Activated CD4-positive, alpha-beta T cell treated with anti-CD3 and anti-CD28 coated beads, Interleukin-2, amount 10 ng/mL, durations not matched to agents 24 days and 14 days (primary cell): ENCODE measurements around the gene CREBL2. TPM values are rescaled to one million over a fixed set of nuclear protein-coding genes. Genes with fewer than 3 reads are reported as not detected.

Source experiments
- DNase-seq: peaks from one replicate; pipeline ENCODE4 v3.0.0; 2022
- H3K27ac Mint-ChIP-seq: one replicate; pipeline ENCODE4 v1.8.0; 2022; ENCODE audit warnings: mild to moderate bottlenecking, mixed read lengths
- H3K27me3 Mint-ChIP-seq: one replicate; pipeline ENCODE4 v1.8.0; 2022; ENCODE audit warnings: mixed read lengths
- H3K36me3 Mint-ChIP-seq: one replicate; pipeline ENCODE4 v1.8.0; 2022; ENCODE audit warnings: low read depth, mild to moderate bottlenecking, mixed read lengths
- H3K4me1 Mint-ChIP-seq: one replicate; pipeline ENCODE4 v1.8.0; 2021; ENCODE audit warnings: mixed read lengths
- H3K4me3 Mint-ChIP-seq: one replicate; pipeline ENCODE4 v1.8.0; 2022; ENCODE audit warnings: mild to moderate bottlenecking, moderate library complexity, mixed read lengths
- H3K9me3 Mint-ChIP-seq: one replicate; pipeline ENCODE4 v1.8.0; 2021; ENCODE audit warnings: mixed read lengths
- intact Hi-C: fragments of 100-400 bp; cut with micrococcal nuclease; formaldehyde crosslinking; loops from one replicate; pipeline ENCODE4 v1.15.1; 2023
- total RNA-seq: library from RNA; stranded (reverse); gene quantifications from 2 replicates; pipeline ENCODE4 v1.2.3, GENCODE V29; 2022

Gene CREBL2
- total RNA-seq, 1 donor from 2014 or later, result 17.3 TPM

DNA sequence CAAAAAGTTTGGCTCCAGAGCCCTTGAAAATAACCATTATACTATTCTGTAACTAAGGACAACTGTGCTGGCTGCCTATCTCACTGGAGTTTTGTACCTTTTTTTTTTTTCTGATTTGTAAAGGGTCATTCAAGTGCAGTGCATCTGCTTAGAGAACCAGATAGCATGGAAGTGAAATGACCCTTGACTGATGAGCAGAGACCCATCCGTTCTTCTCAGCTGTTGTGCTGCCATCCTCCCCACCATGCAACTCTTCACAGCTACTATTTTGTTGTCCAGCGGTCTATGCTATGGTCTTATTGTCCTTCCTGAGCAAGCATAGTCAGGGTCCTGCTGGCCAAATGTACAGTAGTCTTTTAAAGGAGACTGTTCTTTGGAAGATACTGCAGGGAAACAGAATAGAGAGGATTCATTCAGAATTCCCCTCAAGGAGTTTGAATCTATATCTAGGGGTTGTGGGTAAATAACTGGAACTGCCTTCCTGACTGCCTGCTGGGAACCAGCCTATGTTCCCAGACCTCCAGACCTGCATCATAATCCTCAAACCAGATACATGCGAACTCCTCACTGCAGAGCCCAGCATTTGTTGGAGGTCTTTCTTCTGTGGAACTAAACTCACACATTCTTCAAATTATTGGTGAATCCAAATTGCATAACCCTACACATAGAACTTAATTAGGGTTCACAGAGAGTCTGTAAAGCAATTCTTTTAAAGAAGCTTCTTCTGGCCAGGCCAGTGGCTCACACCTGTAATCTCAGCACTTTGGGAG, 43.2 kb downstream of the CREBL2 start:
- intact Hi-C loops, result loop anchor here (5.0 kb wide), 1 partner anchor 42 kb away; the partner anchor contains the start of gene GPR19
- H3K27me3 Mint-ChIP-seq, result no peaks in the 10 kb centered on the region
- H3K27ac Mint-ChIP-seq, result no peak overlapping the region
- peaks cover 9% of the 10 kb centered on the region for H3K4me1 Mint-ChIP-seq
- H3K36me3 Mint-ChIP-seq, result peaks cover 12% of the 10 kb centered on the region
- H3K9me3 Mint-ChIP-seq, result peaks cover 4% of the 10 kb centered on the region
- DNase-seq, result no peak
- H3K4me3 Mint-ChIP-seq, result no peak overlapping the region

- Mint-ChIP-seq H3K9me3 (no peaks in the 10 kb centered on the region), H3K4me3 (no peak overlapping the region)
Observed at GRCh38 chr12:12660201-12660600, 48.5 kb downstream of the CREBL2 start.

GRCh38 chr12:12661086-12661856, 49.6 kb downstream of the CREBL2 start:
- Mint-ChIP-seq H3K27ac (no peak overlapping the region), H3K27me3 (no peaks in the 10 kb centered on the region), H3K36me3 (peaks cover 4% of the 10 kb centered on the region), H3K4me1 (no peaks in the 10 kb centered on the region), H3K9me3 (no peaks in the 10 kb centered on the region), H3K4me3 (no peak overlapping the region)
- no peak for DNase-seq
- intact Hi-C loops, result no loop called here

More at GRCh38 chr12:12660201-12660600, 48.5 kb downstream of the CREBL2 start:
- H3K36me3 Mint-ChIP-seq, result peaks cover 4% of the 10 kb centered on the region
- intact Hi-C loops, result no loop called here
- H3K4me1 Mint-ChIP-seq, result peaks cover 7% of the 10 kb centered on the region
- no peaks in the 10 kb centered on the region for H3K27me3 Mint-ChIP-seq
- no peak for DNase-seq
- no peak overlapping the region for H3K27ac Mint-ChIP-seq

GRCh38 chr12:12663644-12664294, 52.1 kb downstream of the CREBL2 start:
- intact Hi-C loops, result no loop called here
- no peaks in the 10 kb centered on the region for H3K27me3 Mint-ChIP-seq
- H3K4me1 Mint-ChIP-seq, result no peaks in the 10 kb centered on the region
- DNase-seq, result no peak
- H3K36me3 Mint-ChIP-seq, result peaks cover 4% of the 10 kb centered on the region
- H3K27ac Mint-ChIP-seq, result no peak overlapping the region
- no peaks in the 10 kb centered on the region for H3K9me3 Mint-ChIP-seq
- no peak overlapping the region for H3K4me3 Mint-ChIP-seq

DNA sequence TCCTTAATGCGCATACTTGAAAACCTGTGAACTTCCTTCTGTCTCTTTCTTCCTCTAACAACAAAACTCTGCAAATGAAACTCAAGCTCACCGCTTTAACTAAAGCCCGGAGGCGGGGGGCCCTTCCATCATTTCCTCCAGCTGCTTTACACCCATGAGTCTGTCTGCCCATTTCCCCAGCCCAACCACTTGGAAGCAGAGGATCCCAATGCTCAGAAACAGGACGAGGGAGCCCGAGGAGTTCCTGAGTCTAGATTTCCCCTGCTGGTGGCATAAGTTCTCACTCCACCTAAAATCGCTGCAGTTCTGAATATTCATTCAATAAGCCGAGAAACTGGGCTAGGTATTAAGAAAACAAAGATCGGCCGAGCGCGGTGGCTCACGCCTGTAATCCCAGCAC, 53.5 kb downstream of the CREBL2 start:
- Mint-ChIP-seq H3K27ac (no peak overlapping the region), H3K4me1 (peaks cover 2% of the 10 kb centered on the region), H3K36me3 (peaks cover 7% of the 10 kb centered on the region), H3K27me3 (no peaks in the 10 kb centered on the region), H3K4me3 (no peak overlapping the region), H3K9me3 (no peaks in the 10 kb centered on the region)
- intact Hi-C loops, result no loop called here
- DNase-seq, result no peak

DNA sequence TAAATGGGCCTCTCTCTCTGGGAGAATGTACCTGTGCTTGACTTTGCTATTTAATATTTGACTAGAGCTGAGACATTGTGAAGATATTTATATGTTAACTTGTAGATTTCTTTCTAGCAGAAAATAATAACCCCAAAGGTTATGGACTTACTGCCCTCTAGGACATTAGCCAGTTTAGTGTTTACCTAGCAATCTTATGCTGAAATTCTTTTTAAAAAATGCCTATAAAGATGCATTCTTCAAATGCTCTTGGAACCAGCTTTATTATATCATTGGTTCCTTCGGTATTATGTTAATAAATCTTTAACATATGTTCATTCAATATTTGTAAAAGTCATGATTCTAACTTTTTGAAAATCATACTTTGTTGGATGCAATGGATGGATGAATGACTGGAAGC, 56.3 kb downstream of the CREBL2 start:
- intact Hi-C loops, result no loop called here
- Mint-ChIP-seq H3K36me3 (peaks cover 3% of the 10 kb centered on the region), H3K4me1 (peaks cover 11% of the 10 kb centered on the region), H3K9me3 (no peaks in the 10 kb centered on the region), H3K27me3 (no peaks in the 10 kb centered on the region), H3K27ac (no peak overlapping the region), H3K4me3 (no peak overlapping the region)
- DNase-seq, result no peak

DNA sequence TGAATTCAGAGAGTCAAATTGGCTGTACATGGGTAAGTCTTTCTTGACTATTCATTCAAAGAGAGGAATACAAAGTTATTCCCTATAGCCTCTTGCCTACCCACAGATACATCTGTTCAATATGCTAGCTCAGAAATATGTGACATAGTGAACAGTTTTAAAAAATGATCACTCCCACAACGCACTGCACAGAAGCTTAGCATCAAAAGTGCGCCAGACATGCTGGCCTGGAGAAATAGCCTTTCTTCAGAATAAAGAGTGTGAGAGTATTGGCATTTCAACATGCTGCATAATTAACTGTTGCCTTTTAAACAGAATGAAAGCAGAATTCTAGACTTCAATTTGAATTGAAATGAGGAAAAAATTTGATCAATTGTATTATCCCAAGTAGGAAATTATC, 57.3 kb downstream of the CREBL2 start:
- Mint-ChIP-seq H3K36me3 (peaks cover 9% of the 10 kb centered on the region), H3K27ac (no peak overlapping the region), H3K27me3 (no peaks in the 10 kb centered on the region), H3K4me1 (peaks cover 18% of the 10 kb centered on the region), H3K9me3 (no peaks in the 10 kb centered on the region), H3K4me3 (no peak overlapping the region)
- intact Hi-C loops, result no loop called here
- no peak for DNase-seq

- no peak for DNase-seq
- intact Hi-C loops, result no loop called here
- H3K9me3 Mint-ChIP-seq, result no peaks in the 10 kb centered on the region
- peaks cover 14% of the 10 kb centered on the region for H3K36me3 Mint-ChIP-seq
- H3K27ac Mint-ChIP-seq, result no peak overlapping the region
- H3K27me3 Mint-ChIP-seq, result no peaks in the 10 kb centered on the region
- peaks cover 24% of the 10 kb centered on the region for H3K4me1 Mint-ChIP-seq
- no peak overlapping the region for H3K4me3 Mint-ChIP-seq
Observed at GRCh38 chr12:12671850-12672660, 60.4 kb downstream of the CREBL2 start.

GRCh38 chr12:12673296-12673695, 61.6 kb downstream of the CREBL2 start:
- H3K27ac Mint-ChIP-seq, result peak overlapping the region; percentile 85
- H3K4me1 Mint-ChIP-seq, result peaks cover 24% of the 10 kb centered on the region
- no peaks in the 10 kb centered on the region for H3K9me3 Mint-ChIP-seq
- intact Hi-C loops, result no loop called here
- DNase-seq, result no peak
- H3K36me3 Mint-ChIP-seq, result peaks cover 14% of the 10 kb centered on the region
- no peak overlapping the region for H3K4me3 Mint-ChIP-seq
- H3K27me3 Mint-ChIP-seq, result no peaks in the 10 kb centered on the region

DNA sequence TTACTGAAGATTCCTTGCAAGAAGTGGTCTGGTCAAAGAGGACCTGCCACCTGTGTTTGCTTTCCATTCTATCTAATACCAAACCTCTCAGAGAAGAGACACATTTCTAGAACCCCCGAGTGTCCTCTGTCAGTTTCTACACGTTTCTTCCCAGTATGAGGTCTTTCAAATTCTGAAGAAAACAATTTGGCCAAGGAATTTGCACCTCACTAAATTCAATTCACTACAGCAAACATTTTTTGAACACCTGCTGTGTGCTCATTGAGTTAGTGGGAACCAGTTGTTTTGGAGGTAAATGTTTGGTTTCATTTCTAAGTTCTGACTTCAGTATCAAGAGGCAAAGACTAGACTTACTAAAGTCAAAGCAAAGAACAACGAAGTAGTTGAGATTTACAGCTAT, 64.9 kb downstream of the CREBL2 start:
- H3K27me3 Mint-ChIP-seq, result no peaks in the 10 kb centered on the region
- H3K4me1 Mint-ChIP-seq, result peaks cover 21% of the 10 kb centered on the region
- H3K4me3 Mint-ChIP-seq, result no peak overlapping the region
- no peak for DNase-seq
- intact Hi-C loops, result no loop called here
- H3K27ac Mint-ChIP-seq, result no peak overlapping the region
- H3K9me3 Mint-ChIP-seq, result no peaks in the 10 kb centered on the region
- peaks cover 11% of the 10 kb centered on the region for H3K36me3 Mint-ChIP-seq

GRCh38 chr12:12681061-12681765, 69.5 kb downstream of the CREBL2 start:
- H3K4me1 Mint-ChIP-seq, result peaks cover 4% of the 10 kb centered on the region
- intact Hi-C loops, result no loop called here
- DNase-seq, result no peak
- peaks cover 1% of the 10 kb centered on the region for H3K36me3 Mint-ChIP-seq
- no peak overlapping the region for H3K4me3 Mint-ChIP-seq
- H3K9me3 Mint-ChIP-seq, result no peaks in the 10 kb centered on the region
- H3K27ac Mint-ChIP-seq, result no peak overlapping the region
- H3K27me3 Mint-ChIP-seq, result no peaks in the 10 kb centered on the region

GRCh38 chr12:12682284-12682683, 70.6 kb downstream of the CREBL2 start:
- Mint-ChIP-seq H3K27me3 (no peaks in the 10 kb centered on the region), H3K27ac (no peak overlapping the region), H3K4me3 (no peak overlapping the region), H3K4me1 (no peaks in the 10 kb centered on the region), H3K9me3 (no peaks in the 10 kb centered on the region), H3K36me3 (peaks cover 5% of the 10 kb centered on the region)
- intact Hi-C loops, result no loop called here
- DNase-seq, result no peak

DNA sequence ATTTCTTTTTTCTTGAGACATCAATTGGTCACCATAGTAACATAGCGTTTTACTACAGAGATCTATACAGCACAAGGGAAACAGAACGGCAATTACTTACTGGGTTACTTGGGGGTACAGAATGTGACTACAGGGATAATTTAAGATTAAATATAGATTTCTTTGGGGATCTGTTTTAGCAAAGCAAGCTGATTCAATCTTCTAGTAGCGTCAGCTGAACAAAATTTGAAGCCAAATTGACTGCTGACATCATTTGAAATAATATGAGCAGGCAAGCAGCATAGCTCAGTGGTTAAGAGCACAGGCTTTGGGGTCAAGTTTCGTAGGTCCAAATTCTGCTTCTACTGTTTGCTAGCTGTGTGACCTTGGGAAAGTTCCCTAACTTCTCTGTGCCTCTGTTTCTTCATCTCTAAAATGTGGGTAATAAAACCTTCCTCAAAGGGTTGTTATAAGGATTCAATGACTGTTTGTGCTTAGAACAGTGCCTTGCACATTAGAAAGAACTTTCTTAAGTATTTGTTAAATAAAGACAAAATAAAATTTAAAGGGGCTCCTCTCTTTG, 71.5 kb downstream of the CREBL2 start:
- H3K36me3 Mint-ChIP-seq, result peaks cover 11% of the 10 kb centered on the region
- H3K9me3 Mint-ChIP-seq, result no peaks in the 10 kb centered on the region
- no peaks in the 10 kb centered on the region for H3K27me3 Mint-ChIP-seq
- H3K4me3 Mint-ChIP-seq, result no peak overlapping the region
- H3K4me1 Mint-ChIP-seq, result no peaks in the 10 kb centered on the region
- DNase-seq, result no peak
- no peak overlapping the region for H3K27ac Mint-ChIP-seq
- intact Hi-C loops, result no loop called here
